Inflammatory macrophage treated with lipopolysaccharide for 4 hours (primary cell): ENCODE results near the gene FAM81A.
"Not testable (repeated sequence)": the region's sequence is repeated elsewhere in the genome, so short reads cannot be mapped to it uniquely, and the experiment has no call there.

Source experiments
- DNase-seq: peaks from one replicate; pipeline ENCODE4 v3.0.0-alpha.2; 2020

Gene FAM81A

DNA sequence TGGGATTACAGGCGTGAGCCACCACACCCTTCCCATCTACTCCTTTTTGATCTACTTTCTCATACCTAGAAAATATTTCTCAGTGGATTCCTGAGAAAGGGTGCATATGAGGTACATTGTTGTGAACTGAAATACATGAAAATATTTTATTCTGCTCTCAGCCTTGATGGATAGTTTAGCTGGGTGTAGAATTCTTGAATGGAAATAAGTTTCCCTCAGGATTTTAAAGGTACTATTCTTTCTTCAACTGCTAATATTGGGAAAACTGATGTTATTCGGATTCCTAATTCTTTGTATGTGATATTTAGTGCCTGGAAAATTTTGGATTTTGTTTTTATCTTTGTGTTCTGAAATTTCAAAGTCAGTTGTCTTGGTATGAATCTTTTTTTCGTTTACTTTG is 9.1 kb upstream of the FAM81A start:
- not testable (repeated sequence) for DNase-seq

GRCh38 chr15:59432389-59432788 is 5.6 kb upstream of the FAM81A start:
- DNase-seq = peak; percentile 5

GRCh38 chr15:59434481-59434880 is 3.5 kb upstream of the FAM81A start:
- DNase-seq = no peak

- DNase-seq = no peak
These were observed 1.2 kb upstream of the FAM81A start for GRCh38 chr15:59436774-59437141.

- DNase-seq = no peak
These were observed 707 bp upstream of the FAM81A start for GRCh38 chr15:59437142-59437816.

- DNase-seq = no peak
These were observed 772 bp downstream of the FAM81A start for GRCh38 chr15:59438625-59439290.

DNA sequence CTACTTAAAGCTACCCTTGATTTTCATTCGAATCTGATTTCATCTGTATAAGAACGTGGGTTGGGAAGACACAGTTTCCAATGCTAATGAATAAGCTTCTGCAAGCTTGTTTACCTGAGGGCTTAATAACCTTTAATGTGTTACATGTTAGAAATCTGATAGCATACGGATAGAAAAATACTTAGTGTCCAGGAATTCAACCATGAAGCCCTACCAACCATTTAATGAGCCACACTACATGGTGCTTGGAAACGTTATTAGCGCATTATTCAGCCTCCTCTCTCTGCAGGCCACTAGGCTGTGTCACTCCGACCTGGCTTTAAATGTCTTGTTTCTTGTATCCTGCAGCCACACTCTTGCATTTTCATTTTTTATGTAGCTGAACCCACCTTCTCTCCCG is 1.6 kb downstream of the FAM81A start:
- no peak for DNase-seq

DNA sequence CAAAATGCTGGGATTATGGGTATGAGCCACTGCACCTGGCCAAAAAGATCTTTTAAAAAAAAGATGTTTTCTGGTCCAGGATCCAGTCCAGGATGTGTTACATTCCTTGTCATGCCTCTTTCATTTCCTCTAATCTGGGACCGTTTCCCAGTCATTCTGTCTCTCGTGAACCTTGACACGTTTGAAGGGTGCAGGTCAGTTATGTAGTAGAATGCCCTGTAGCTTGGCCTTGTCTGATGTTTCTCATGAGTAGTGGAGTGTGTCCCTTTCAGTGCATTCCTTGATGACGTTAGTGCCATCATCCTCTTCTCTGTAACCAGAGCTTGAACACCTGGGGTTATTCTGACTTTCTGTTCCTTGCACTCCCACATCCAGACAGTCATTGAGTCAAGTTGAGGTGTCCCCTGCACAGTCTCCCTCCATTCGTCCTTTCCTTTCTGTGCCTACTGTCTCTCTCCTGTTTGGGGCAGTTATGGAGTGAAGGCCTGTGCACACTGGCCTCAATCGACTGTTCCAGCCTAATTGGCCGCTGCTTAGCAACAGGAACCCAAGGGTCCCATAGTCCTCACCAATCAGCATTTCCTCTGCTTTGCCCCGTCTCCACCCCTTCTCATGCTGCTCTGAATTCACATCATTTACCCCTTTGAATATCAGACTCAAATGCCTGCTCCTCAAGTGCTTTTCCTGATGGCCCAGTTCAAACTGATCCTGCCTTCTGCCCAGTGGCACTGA is 5.5 kb downstream of the FAM81A start:
- no peak for DNase-seq

DNA sequence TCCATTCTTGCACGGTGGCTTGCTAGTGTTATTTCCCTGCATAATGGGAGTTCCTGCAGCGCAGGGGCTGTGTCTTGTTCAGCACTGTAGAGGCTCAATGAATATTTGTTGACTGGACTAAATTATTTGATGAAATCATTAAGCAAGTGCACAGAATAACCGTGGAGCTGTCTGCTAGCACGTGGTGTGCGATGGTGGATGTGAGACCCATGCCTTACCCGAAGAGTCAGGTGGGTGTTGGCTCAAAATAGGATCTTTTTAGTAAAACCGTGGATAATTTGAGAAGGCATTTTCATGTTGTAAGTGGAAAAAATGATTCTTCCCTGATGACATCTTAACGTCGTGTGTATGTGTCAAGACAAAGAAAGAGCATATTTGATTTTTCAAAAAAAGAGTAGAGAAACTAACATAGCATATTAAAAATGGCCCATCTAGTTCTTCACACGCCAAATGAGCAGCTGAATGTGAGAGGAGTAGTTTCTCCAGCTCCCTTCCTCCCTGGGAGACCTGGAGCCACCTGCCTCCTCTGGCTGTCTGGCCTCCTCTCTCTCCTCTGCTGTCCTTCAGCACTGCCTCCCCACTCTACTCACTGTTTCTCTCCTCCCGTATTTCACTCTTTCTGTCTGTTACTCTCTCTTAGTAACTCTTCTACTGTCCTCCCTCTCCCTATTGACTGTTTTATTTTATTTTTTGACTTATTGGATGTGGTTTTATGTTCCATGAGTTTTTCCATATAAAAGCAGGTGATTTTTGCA is 6.3 kb downstream of the FAM81A start:
- no peak for DNase-seq

GRCh38 chr15:59444980-59445545 is 7.1 kb downstream of the FAM81A start:
- no peak for DNase-seq

- no peak for DNase-seq
These were observed 8.4 kb downstream of the FAM81A start for GRCh38 chr15:59446232-59446957.

DNA sequence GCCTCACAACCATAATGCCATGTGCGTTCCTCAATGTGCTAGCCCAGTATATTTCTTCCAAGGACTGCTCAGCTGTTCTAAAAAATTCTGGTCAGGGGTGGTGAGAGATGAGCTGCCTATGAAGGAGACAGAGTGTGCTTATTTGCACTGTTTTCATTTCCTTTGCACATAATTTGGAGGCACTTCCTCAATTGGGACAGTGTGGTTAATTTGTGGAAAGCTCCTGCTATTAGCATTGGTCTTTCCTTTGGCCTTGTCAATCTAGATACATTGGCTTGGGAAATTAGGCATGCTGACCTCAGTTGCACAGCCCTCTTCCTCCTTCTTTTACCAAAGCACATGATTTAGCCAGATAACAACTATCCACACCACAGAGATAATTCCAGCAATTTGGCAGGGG is 9.4 kb downstream of the FAM81A start:
- DNase-seq = peak; percentile 38

- DNase-seq = no peak
These were observed 10.9 kb downstream of the FAM81A start for GRCh38 chr15:59448871-59449270.

DNA sequence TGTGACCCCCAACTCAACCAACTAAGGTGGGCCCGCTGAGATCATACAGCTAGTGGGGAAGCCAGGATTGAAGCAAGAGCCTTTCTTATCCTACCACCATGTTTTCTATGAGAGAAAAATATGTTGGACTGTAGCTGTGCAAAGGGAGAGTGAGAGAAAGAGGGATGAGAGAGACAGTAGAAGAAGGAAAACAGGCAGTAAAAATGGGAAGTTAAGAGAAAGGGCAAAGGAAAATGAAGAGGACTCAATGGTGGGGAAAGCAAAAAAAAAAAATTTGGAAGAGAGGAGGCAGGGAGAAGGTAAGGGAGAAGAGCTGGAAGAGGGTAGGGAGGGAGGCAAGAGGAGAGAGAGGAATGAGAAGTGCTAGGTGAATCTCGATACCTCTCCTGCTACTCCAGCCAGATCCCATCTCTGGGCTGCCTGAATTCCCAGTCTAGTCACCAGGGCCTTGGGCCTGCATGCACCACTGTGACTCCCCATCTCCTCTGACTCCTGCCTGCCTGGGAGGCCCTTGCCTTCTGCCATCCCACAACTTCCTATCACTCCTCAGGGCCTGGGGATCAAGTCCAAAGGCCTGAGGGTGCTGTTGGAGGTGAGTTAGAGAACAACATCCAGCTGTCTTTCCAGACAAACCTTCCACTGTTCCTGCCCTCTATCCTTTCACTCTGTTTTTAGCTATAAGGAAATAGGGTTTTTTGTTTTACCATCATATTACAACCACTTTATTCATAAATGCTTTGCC is 15.7 kb downstream of the FAM81A start:
- DNase-seq = no peak

GRCh38 chr15:59456114-59456513 is 18.1 kb downstream of the FAM81A start:
- DNase-seq = no peak

DNA sequence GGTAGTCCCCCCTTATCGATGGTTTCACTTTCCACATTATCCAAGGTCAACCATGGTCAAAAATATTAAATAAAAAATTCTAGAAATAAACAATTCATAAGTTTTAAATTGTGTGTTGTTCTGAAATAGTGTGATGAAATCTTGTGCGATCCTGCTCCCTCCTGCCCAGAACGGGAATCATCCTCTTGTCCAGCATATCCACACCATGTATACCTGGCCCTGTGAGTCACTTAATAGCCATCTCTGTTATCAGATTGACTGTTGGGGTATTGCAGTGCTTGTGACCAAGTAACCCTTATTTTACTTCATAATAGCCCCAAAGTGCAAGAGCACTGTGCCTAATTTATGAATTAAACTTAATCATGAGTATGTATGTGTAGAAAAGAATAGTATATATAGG is 19.1 kb downstream of the FAM81A start:
- DNase-seq = no peak

- DNase-seq = no peak
These were observed 23.5 kb downstream of the FAM81A start for GRCh38 chr15:59461521-59461920.

DNA sequence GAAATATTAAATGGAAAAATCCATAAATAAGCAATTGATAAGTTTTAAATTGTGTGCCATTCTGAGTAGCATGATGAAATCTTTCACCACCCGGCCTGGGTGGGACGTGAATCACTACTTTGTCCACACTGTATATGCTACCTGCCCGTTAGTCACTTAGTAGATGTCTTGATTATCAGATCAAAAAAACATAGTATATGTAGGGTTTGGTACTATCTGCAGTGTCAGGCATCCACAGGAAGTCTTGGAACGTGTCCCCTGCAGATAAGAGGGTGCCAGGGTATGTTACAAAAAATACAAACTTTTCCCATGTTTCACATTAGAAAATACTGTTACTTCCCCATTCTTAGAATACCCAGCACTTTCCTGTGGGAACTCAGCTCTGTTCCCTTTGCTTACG is 35.2 kb downstream of the FAM81A start:
- DNase-seq = peak; percentile 8

DNA sequence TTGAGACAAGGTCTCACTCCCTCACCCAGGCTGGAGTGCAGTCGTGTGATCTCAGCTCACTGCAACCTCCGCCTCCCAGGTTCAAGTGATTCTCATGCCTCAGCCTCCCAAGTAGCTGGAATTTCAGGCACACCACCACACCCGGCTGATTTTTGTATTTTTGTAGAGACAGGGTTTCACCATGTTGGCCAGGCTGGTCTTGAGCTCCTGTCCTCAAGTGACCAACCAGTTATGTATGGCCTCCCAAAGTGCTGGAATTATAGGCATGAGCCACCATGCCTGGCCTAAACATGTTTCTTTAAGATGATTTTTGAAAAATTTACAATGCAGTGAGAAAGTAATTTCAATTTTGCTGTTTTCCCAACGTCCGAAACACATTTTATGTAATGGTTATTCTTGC is 37.2 kb downstream of the FAM81A start:
- DNase-seq = not testable (repeated sequence)

DNA sequence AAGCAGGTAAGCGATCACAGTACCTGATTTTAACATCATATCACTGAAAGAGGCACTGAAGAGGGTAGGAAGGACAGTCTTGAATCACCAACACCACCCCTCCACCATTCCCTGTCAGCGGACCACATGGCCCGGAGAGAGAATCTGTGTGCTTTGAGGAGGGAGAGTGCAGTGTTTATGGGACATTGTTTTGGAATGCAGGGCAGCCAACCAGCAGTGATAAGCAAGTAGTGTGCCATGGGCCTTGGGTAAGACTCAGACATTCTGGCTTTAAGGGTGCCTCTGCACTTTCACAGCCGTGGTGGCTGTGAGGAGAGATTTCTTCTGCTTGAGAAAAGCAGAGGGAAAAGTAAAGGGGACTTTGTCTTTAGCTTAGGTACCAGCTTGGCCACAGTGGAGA is 46.4 kb downstream of the FAM81A start:
- DNase-seq = no peak

DNA sequence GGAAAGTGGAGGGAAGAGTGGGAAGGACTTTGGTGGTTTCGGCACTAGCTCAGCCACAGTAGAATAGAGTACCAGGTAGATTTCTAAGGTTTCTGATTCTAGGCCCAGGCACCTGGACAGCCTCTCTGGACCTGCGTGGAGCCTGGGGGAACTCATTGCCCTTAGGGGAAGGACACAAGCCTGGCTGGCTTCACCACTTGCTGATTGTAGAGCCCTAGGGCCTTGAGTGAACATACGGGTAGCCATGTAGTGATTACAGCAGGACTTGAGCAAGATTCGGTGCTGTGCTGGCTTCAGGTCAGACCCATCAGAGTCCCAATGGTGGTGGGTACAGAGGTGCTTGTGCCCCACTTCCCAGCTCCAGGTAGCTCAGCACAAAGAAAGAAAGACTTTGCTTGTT is 47.0 kb downstream of the FAM81A start:
- DNase-seq = no peak

GRCh38 chr15:59489485-59489884 is 51.5 kb downstream of the FAM81A start:
- not testable (repeated sequence) for DNase-seq
